ENCODE data around the gene CLK1.

DNA sequence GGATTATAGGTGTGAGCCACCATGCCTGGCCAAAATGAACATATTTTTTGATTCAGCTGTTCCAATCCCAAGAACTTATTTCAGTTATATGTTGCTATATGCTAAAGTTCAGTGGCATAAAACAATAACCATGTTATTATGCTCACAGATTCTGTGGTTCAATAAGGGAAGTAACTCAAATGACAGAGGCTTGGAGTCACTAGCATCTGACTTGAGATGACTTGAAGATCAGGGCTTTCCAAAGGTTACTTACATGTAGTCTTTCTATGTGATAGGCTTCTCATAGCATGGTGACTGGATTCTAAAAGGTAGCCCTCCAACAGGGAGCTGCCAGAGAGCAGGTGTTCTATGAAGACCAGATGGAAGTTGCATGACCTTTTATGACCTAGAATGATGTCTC is 17.2 kb downstream of the CLK1 start:
- TF ChIP-seq, protein P1, sequence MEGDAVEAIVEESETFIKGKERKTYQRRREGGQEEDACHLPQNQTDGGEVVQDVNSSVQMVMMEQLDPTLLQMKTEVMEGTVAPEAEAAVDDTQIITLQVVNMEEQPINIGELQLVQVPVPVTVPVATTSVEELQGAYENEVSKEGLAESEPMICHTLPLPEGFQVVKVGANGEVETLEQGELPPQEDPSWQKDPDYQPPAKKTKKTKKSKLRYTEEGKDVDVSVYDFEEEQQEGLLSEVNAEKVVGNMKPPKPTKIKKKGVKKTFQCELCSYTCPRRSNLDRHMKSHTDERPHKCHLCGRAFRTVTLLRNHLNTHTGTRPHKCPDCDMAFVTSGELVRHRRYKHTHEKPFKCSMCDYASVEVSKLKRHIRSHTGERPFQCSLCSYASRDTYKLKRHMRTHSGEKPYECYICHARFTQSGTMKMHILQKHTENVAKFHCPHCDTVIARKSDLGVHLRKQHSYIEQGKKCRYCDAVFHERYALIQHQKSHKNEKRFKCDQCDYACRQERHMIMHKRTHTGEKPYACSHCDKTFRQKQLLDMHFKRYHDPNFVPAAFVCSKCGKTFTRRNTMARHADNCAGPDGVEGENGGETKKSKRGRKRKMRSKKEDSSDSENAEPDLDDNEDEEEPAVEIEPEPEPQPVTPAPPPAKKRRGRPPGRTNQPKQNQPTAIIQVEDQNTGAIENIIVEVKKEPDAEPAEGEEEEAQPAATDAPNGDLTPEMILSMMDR (IDR thresholded peaks at IDR 0.05; ENCODE audit: insufficient read depth, low read length), result no peak
- no peak for TF ChIP-seq POLR2AphosphoS5 (IDR thresholded peaks at IDR 0.05; ENCODE audit: low read depth)
